ENCODE measurements around the gene KDM2B.

KDM2B gene

DNA sequence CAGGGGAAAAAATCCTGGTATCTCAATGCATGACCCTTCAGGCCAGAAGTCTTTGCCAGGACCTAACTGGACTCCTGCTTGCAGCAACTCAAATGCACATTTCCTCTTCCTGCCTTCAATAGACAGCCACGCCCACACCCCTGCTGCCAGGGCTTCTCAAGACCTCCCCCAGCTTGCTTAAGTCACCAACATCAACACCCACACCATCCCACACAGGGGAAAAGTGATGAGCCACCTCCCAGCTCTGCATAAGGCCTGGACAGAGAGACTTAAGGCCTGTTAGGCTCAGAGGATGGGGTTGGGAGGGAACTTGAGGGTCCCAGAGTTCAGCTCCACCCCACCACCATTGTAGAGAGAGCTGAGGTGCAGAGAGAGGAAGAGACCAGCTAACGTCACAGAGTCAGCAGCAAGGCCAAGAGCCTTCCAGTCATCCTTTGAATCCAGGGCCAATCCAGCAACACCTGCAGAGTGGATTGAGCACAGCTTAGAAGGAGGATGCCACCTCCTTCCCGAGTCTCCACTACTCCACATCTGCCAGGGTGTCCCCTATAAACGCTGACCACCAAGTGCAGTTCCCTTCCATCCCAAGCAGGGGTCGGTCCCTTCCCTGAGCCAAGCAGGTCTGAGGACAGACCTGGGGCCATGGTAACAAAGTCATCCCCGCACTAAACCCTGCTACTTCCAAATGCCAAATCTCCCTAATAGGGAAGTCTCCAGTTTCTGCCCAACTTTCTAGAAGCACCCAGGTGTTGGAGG lies 50.0 kb downstream of the KDM2B start:
- DNase-seq: peak; percentile 78

DNA sequence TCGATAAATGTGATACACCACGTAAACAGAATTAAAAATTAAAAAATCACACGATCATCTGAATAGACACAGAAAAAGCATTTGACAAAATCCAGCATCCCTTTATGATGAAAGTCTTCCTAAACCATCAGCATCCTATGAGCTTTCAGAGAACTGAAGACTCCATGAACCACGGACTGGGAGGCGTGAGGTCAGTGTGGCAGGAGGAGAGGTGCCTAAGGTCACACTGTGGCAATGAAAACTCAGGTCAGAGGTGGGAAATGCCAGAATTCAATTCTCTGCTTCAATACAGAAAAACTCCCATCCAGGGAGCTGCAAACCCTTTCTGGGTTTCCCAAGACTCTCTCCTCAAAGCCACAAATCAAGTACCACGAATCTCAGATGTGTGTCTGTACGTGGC lies 51.6 kb downstream of the KDM2B start:
- DNase-seq: no peak

DNA sequence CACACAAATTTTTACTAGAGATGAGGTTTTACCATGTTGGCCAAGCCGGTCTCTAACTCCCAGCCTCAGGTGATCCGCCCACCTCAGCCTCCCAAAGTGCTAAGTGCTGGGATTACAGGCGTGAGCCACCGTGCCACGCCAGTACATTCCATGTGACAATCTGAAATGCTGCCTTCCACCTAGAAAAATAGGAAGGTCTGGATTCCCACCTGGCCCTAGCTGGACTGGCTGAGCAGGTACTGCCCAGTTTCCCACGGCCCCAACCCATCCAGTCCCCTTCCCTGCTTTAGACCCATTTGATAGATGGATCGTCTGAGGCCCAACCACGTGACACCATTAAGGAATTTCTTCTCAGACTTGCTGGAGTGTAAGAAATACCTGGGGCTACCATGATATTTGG lies 55.4 kb downstream of the KDM2B start:
- DNase-seq: no peak

DNA sequence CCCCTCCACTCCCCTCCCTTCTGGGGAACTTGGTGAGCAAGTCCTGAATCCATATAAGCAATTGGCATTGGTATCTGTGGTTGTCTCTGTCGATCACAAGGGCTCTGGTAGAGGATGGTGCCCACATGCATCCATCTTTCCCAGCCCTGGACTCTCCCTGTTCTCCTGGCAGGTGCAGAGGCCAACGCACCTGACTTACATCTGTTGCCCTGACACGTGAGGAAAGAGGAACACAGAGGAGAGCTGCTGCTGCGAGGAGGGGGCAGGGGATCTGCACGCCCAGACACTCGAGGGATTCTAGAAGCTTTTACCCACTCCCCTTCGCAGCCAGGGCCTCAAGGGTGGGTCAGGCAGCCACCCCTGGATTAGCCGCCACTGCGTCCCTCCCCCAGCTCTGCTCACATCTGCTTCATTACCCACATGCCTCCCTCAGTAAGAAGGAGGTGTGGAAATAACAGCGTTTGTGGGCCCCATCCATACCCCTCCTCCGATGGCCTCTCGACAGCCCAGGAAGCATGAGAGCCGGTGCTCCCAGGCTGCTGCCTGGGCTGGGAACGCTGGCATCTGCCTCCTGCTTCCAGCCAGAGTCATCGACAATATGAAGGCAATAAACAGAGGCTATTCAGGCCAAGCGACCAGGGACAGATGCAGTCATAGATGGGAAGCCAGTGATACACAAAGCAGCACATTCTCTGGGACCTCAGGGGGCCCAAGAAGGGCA lies 56.5 kb downstream of the KDM2B start:
- no peak for DNase-seq

DNA sequence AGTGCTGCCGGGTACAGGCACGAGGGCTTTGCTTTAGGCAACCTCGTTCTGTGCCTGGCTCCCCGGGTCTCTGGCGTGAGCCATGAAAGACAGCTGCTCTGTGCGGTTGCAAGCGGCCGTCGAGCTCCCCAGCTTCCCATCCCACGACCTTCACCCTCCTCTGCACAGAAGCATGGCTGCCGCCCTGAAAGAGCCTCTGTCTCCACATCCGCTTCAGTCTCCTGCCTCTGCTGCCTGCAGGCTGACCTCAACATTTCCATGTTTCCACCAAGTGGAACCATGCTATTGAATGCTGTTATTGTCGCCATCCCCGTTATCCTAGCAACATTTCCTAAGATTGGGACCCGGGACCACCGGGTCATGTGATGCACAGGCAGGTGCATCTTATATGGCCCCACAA lies 57.1 kb downstream of the KDM2B start:
- no peak for DNase-seq

DNA sequence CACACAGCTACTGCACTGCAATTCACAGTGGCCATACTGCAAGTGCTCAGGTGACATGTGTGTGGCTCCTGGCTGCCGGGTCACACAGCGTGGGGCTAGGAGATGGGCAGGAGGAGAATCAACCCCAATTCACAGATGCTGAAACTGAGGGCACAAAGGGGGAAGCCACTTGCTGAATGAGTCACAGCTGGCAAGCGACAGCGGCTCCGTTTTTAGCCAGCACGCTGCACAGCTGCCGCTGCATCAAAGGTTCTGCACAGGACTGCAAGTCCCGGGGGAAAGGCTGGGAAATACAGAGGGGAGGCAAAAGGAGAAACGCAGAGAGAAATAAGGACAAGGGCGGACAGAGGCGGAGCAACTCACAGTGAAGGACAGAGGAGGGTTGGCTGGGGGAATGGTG lies 57.9 kb downstream of the KDM2B start:
- no peak for DNase-seq

DNA sequence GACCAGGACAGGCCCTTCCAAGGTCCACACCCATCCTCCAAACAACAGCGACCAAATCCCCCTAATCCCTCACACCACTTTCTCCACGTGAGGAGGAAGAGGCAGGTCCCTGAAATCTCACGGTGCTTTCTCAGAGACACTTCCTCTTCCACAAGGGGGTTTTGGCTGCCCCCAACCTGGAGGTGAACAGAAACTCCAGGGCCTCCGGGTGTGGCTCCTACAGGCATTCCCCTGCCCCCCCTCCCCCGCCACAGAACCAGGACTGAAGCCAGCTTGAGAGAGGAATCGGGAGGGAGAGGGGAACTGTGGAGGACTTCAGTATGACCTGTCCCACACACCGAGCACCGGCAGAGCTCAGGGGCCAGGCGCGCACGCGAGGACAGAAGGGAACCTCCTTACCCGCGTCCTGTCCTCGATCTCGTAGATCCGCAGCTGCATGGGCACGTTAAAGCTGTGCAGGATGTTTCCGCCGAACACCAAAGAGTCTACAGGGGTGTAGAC lies 60.2 kb downstream of the KDM2B start:
- DNase-seq: no peak

DNA sequence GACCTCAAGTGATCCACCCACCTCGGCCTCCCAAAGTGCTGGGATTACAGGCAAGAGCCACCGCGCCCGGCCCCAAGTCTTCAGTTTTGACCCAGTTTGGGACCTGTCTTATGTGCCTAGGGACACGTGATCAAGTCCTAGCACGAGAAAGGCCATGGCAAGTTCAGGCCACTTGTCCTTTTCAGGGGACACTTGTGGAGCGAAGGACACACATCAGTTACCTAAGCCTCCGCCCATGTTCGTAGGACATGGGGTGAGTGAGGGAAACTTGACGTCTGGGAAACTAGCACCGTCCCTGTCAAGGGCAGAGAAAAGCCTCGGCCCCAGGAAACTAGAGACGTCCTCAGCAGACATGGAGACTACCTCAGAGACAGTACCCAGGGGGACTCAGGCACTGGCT lies 60.7 kb downstream of the KDM2B start:
- no peak for DNase-seq

DNA sequence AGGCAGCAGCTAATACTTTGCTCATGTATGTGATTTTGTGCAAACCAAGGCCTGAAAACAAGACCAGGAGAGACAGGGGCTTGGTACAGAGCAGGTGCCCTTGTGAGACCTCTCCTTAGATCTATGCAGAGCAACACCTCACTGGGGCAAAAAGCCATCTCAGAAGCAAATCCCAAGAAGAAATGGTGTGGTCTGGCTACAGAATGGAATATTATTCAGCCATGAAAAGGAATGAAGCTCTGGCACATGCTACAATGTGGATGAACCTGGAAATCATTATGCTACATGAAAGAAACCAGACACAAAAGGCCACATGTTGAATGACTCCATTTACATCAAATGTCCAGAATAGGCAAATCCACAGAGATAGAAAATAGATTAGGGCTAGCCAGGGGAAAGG lies 61.6 kb downstream of the KDM2B start:
- DNase-seq: no peak

DNA sequence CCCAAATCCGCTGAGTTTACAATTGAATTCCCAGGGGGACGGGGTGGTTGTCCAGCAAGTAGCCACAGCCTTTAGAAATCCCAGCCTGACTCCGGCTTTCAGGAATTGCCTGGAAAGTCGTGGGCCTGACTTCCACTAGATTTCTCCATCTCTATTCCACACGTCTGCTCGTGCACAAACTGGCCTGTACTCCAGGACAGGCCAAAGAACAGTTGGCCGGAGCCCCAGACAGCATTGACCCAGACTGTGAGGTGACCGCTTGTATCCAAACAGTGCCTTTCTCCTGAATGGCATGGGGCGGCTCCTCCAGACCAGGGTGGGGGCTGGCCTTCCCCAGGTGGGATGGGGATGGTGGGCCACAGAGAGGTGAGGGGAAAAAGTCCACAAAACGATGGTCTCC lies 62.2 kb downstream of the KDM2B start:
- DNase-seq: no peak

DNA sequence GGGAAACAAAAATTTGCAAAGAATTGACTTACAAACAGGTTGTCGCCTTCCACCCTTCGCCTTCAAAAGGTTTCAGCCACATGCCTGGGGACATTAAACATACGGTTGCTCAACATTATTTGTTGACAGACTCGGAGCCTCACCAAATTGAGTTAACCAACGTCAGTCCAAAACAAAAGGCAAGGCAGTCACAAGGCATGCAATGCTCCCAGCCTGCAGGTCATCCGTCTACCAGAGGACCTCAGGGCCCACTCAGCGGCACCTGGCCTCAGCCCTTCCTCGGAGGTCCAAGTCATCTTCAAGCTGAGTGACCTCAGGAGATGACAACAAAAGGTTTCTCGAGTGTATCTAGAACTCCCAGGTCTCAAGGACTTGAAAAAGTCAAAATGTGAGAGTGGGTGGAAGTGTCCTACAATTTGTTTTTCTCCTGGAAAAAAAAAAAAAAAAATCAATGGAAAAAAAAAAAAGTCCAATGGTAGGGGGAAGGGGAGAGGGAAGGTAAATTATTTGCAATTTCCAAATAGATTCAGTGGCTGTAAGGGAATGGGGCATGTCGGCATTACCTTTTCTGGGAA lies 64.3 kb downstream of the KDM2B start:
- no peak for DNase-seq

DNA sequence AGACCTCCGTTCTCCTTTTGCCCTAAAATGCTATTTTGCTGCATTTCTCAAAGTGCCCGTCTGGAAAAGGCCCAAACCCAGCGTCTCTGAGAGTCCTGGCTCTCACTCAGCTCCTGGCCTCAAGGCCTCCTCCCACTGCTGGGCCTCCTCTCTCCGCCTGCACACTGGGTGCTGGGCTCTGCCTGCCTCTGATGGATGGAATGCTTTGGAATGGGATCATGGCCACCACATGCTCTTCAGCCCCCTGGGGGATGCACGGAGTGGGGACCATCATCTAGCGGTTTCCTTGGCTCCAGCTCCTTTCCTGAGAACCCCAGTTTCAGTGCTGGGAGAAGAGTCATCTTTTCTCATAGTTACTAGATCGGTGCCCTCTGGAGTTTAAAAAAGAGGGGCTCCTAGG lies 65.2 kb downstream of the KDM2B start:
- no peak for DNase-seq

DNA sequence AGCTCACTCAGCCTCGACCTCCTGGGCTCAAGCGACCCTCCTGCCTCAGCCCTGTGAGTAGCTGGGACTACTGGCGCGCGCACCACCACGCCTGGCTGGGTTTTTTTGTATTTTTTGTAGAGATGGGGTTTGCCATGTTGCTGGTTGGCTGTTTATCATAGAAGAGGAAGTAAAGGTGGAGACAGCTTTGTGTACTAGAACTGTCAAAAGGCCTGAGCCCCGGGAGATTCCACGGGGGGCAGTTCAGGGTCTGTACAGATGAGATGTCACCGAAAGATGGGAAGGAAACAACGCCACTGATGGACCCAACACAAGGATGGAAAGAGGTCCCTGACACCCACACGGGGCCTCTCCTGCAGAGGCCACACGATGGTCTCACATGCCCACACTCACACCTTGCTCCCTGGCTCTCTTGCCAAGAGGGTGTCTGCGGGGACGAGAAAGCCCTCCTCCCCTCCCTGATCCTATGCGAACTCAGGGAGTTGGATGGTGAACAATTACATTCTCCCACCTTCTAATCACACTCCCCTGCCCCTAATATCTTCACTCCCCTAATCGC lies 66.6 kb downstream of the KDM2B start:
- no peak for DNase-seq

DNA sequence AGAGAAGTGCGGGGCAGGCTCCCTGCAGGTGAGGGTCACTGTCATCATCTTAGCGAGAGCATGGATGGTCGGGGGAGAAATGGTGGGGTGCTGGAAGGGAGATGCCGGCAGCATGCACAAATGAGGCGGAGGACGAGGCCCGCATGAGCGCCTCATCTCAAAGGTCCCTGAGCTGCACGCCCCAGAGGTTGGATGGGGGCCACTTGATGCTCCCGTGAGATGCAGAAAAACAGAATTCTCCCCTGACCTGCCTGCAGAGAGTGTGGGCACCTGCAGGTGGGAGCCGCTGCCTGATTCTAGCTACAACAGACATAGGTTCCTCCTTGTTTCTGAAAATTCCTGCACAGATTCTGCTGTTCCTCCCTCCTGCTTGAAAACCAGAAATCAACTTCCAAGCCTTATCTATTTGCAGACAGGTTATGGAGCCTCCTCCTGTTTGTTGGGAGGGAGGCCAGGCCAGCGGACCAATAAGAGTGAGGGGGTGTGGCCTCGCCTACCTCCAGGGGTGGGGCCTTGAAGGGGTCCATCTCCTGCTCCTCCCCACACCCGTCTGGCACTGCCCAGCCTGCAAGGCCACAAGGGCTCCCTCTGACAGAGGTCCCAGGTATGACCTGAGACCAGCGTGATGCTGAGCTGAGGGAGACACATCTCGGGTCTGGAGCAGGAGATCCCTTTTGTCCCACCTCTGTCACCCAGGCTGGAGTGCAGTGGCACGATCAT lies 67.2 kb downstream of the KDM2B start:
- DNase-seq: no peak

DNA sequence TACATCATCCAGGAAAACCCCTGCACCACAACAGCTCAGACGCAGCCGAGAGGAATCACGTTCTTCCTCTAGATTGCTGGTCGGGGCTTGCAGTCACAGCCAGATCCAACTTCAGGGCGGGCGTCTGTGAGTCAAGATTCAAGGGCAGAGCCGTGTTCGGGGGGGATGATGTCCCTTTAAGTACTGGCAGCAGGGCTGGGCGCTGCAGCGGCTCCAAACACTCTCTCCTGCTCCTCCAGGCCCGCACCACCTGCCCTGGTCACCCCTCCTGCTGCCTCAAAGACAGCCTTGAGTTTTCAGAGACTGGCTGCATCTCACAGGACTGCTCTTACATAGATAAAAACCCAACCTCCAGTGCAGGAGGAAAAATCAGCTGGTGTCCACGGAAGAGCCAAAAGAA lies 68.3 kb downstream of the KDM2B start:
- no peak for DNase-seq

DNA sequence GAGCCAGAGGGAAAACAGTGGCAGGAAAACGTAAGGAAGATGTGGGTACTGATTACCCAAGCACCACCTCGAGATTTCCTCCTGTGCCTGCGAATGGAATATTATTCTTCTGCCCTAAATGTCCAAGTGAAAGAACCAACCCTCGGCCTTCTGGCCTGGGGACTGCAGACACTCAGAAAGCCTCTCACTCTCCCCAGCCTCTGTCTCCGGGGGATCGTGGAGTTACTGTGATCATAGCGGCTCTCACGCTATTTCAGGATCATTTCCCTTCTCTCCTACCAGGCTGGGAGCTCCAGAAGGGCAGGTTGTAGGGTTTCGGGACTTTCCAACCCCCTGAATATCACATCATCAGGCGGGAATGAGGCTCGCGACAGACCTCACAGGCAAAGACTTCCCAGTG lies 68.9 kb downstream of the KDM2B start:
- DNase-seq: no peak

DNA sequence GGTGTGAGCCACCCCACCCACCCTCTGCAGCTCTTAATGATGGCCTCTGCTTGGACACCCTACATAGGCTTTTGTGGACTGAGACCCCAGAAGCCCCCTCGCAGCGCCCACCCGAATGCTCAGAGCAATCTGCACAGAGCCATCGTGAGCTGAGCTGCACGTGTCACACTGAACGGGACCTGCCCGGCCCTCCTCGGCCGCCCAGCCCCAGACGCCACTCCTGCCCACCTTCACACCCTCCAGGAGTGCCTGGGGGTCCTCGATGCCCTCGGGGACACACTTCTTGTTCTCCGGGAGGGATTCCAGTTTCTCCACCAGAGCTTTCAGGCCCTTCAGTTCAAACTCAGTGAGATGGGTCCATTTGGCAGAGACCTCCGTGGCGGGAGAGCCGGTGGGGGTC lies 71.5 kb downstream of the KDM2B start:
- DNase-seq: no peak

DNA sequence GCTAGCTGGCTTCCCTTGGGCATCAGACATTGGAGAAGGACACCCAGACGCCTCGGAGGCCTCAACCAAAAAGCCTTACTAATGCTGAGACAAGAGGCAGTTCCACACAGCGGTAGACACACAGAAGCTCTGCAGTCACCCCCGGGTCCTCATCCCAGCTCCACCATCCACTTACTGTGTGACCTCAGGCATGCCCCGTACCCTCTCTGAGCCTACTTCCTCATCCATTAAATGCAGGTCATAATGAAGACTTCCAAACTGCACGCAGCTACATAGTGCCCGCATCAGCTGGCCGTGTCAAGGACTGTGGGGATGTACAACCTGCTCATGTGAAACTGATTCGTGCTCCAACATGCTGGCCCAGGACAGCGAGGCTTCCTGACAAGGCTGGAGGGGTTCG lies 72.3 kb downstream of the KDM2B start:
- no peak for DNase-seq

DNA sequence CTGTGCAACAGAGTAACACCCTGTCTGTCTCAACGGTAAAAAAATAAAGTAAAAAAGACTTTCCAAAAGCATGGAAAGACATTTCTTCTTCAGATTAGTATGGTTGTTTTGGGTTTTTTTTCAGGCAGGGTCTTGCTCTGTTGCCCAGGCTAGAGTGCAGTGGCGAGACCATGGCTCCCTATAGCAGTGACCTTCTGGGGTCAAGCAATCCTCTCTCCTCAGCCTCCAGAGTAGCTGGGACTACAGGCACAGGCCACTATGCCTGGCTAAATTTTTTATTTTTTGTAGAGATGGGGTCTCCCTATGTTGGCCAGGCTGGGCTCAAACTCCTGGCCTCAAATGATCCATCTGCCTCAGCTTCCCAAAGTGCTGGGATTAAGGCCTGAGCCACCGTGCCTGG lies 72.8 kb downstream of the KDM2B start:
- DNase-seq: no peak

DNA sequence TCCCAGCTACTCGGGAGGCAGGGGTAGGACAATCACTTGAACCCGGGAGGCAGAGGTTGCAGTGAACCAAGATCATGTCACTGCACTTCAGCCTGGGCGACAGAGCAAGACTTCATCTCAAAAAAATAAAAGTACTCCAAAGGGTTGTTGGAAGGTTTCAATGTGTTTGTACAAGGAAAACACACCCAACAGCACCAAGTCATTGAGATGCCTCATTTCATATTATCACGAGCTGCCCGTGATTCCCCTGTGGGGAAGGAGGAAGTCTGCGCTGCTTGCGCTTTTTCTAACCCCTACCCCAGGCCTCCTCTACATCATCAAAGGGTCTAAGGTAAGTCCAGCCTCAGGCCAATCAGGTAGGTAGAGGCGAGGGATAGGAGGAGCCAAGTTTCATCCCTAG lies 73.6 kb downstream of the KDM2B start:
- DNase-seq: no peak

DNA sequence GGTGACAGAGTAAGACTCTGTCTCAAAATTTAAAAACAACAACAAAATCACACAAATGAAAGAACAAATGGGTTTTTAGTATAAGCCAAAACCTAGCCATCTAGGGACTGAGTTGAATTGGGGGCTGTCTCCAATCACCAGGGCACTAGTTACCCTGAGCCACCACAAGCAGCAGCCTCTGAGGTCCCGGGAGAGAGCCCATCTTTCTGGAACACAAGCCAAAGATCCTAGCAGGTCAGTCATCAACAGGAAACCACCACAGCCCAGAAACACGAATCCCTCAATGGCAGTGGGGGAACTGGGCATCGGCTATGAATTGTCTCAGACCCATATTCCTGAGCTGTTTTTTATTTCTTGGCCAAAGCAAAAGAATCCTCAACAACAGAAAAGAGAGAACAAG lies 75.3 kb downstream of the KDM2B start:
- peak; percentile 55 for DNase-seq

DNA sequence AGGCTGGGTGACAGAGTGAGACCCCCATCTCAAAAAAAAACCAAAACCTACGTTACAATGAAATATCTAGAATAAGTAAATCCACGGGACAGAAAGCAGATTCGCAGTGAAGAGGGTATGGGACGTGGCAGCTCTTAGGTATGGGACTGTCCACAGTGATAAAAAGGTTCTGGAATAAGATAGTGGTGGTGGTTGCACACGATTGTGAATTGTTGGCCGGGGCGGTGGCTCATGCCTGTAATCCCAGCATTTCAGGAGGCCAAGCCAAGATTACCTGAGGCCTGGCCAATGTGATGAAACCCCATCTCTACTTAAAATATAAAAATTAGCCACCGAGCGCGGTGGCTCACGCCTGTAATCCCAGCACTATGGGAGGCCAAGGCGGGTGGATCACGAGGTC lies 76.3 kb downstream of the KDM2B start:
- no peak for DNase-seq

DNA sequence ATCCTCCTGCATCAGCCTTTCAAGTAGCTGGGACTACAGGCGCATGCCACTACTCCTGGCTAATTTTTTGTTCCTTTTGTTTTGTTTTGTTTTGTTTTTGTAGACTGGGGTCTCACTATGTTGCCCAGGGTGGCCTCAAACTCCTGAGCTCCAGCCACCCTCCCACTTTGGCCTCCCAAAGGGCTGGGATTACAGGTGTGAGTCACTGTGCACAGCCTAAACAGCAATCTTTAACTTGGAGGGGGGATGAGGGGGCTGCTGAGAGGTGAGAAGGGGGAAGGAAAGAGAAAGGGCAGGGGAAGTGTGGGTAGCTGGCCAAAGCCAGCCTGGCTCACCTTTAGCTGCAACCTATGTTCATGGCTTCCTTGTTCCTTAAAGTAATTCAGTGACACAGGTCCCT lies 77.4 kb downstream of the KDM2B start:
- no peak for DNase-seq

All from fibroblast of skin of back (primary cell).